HUES64 (cell line): ENCODE measurements around the gene GPR108.
A peak's percentile ranks its signal among the peaks of the same experiment; 100 is the strongest.

ENCODE experiments used
- H3K27ac ChIP-seq: 2 replicates; pipeline ENCODE4 v1.7.0; 2013; ENCODE audit warnings: low read depth, low read length, inconsistent platforms
- H3K27me3 ChIP-seq: 2 replicates; pipeline ENCODE4 v1.6.1; 2013; ENCODE audit warnings: mild to moderate bottlenecking, low read length; ENCODE audit not compliant: insufficient read depth
- H3K36me3 ChIP-seq: 2 replicates; pipeline ENCODE4 v1.6.1; 2013; ENCODE audit warnings: mild to moderate bottlenecking, low read length; ENCODE audit not compliant: insufficient read depth
- H3K4me1 ChIP-seq: 2 replicates; pipeline ENCODE4 v1.6.1; 2013; ENCODE audit warnings: mild to moderate bottlenecking, low read length, moderate library complexity; ENCODE audit not compliant: insufficient read depth
- H3K4me3 ChIP-seq: 2 replicates; pipeline ENCODE4 v1.5.1; 2013; ENCODE audit warnings: mild to moderate bottlenecking, low read length, moderate library complexity
- H3K9ac ChIP-seq: 2 replicates; pipeline ENCODE4 v1.6.1; 2013; ENCODE audit warnings: mild to moderate bottlenecking, low read depth, low read length
- H3K9me3 ChIP-seq: 2 replicates; pipeline ENCODE4 v1.6.1; 2013; ENCODE audit warnings: low read depth, low read length; ENCODE audit not compliant: insufficient read depth
- WGBS: fragments of 150-250, 120-280 bp; methylation state at CpG from one replicate; pipeline ENCODE4 v1.1.7; 2013; ENCODE audit warnings: missing lambda C conversion rate; 5-methylcytosine and 5-hydroxymethylcytosine counted together

Gene GPR108

DNA sequence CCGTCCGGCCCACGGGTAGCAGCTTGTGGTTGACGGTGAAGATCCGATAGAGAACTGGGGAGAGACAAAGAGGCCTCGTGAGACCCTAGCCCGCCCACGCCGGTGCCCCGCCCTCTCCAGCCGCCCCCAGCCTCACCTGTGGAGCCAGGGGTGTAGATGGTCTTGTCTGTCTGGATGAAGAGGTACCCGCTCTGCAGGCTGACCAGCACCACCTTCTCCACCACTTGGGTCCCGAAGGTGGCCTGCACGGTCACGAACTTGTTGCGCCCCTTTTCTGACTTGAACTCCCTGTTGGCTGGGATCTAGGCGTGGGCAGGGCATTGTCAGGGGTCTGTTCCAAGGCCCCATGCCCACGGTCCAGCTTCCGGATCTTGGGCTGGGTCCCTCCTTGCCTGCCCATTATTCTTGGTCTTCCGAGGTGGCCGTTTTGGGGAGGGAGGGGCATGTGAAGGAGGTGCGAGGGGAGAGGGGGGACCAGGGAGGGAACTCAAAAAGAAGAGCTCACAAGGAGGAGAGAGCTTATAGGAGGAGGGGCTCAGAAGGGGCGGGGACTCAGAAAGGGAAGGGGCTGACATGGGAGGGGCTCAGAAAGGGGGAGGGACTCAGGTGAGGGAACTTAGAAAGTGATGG, 19.2 kb downstream of the GPR108 start:
- Histone ChIP-seq H3K27me3 (no peaks in the 10 kb centered on the region), H3K4me1 (no peaks in the 10 kb centered on the region), H3K36me3 (no peaks in the 10 kb centered on the region), H3K27ac (no peak overlapping the region), H3K9me3 (no peaks in the 10 kb centered on the region), H3K9ac (no peak overlapping the region), H3K4me3 (no peak overlapping the region; the same call in 1 of the 2 replicates)
- whole genome bisulfite sequencing, result 89% methylated on average over 23 of the region's 23 CpGs

DNA sequence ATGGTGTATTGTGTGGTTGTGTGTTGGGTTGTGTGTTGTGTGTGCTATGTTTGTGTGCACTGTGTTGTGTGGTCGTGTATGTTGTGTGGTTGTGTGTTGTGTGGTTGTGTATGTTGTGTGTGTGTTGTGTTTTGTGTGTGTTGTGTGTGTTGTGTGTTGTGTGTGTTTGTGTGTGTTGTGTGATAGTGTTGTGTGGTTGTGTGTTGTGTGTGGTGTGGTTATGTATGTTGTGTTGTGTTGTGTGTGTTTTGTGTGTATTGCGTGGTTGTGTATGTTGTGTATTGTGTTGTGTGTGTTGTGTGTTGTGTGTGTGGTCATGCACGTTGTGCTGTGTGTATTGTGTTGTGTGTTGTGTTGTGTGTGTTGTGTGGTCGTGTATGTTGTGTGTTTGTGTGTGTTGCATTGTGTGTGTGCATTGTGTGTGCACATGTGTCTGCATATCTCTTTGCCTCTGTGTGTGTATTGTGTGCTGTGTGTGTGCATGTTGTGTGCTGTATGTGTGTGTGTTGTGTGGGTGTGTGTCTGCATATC, 19.9 kb downstream of the GPR108 start:
- Histone ChIP-seq H3K9me3 (no peaks in the 10 kb centered on the region), H3K27me3 (no peaks in the 10 kb centered on the region), H3K4me1 (no peaks in the 10 kb centered on the region), H3K27ac (no peak overlapping the region), H3K9ac (no peak overlapping the region), H3K4me3 (no peak overlapping the region), H3K36me3 (no peaks in the 10 kb centered on the region)
- WGBS, result 78% methylated on average over 4 of the region's 4 CpGs

DNA sequence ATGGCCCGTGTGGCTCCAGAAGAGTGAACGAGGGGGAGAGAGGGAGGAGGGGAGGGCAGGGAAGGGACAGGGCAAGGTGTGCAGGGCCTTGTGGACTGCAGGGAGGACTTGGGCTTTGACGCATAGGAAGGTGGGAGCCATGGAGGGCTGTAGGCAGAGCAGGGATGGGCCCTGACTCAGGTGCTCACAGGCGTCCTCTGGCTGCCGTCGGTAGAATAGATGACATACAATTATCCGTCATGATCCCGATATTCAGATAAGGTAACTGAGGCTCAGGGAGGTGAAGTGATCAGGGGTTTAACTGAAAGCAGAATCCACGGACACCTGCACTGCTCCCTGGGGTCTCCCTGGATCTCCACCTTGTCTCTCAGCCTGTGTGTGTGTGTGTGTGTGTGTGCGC, 20.3 kb downstream of the GPR108 start:
- Histone ChIP-seq H3K9ac (no peak overlapping the region), H3K4me3 (no peak overlapping the region), H3K9me3 (no peaks in the 10 kb centered on the region), H3K36me3 (no peaks in the 10 kb centered on the region), H3K27ac (no peak overlapping the region), H3K4me1 (no peaks in the 10 kb centered on the region), H3K27me3 (no peaks in the 10 kb centered on the region)
- WGBS, result 76% methylated on average over 10 of the region's 10 CpGs

DNA sequence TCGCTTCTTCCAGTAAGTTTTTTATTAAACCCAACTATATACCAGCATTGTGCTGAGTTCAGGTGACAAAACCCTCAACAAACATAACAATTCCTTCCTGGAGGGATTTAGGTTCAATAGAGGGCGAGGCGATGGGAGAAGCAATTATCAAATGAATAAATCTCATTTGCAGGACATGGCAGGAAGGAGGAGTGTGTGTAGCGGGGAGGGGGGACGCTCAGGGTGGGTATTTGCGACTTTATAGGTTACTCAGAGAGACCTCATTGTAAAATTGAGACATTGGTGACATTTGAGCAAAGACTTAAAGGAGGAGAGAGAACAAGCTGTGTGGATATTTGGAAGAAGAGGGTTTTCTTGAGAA, 20.8 kb downstream of the GPR108 start:
- 54% methylated on average over 6 of the region's 6 CpGs for WGBS

DNA sequence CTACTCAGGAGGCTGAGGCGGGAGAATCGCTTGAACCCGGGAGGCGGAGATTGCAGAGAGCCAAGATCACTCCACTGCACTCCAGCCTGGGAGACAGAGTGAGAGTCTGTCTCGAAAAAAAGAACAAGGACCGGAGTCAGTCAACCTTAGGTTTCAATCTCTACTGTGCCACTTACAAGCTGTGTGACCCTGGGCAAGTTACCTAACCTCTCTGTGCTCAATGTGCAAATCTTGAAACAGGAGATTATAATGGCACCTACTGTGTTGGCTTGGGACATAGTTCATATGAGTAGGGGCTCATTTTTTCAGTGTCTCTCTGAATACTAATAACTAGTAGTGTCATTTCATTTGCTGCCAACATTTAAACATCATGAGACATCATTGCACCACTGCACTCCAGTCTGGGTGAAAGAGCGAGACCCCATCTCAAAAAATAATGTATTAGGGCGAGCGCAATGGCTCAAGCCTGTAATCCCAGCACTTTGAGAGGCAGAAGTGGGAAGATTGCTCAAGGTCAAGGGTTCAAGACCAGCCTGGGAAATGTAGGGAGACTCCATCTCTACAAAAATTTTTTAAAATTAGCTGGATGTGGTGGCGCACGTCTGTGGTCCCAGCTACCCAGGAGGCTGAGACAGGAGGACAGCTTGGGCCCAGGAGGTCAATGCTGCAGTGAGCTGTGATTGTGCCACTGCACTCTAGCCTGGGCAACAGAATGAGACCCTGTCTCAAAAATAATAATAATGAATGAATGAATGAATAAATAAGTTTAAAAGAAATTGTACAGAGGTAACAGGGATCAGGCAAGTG, 22.4 kb downstream of the GPR108 start:
- H3K27me3 ChIP-seq, result peaks cover 19% of the 10 kb centered on the region
- no peaks in the 10 kb centered on the region for H3K9me3 ChIP-seq
- no peak overlapping the region for H3K9ac ChIP-seq
- no peaks in the 10 kb centered on the region for H3K36me3 ChIP-seq
- WGBS, result 81% methylated on average over 11 of the region's 11 CpGs
- H3K4me1 ChIP-seq, result no peaks in the 10 kb centered on the region
- no peak overlapping the region for H3K4me3 ChIP-seq
- H3K27ac ChIP-seq, result no peak overlapping the region

More for the DNA sequence above, 20.8 kb downstream of the GPR108 start:
- H3K36me3 ChIP-seq, result no peaks in the 10 kb centered on the region
- H3K9ac ChIP-seq, result no peak overlapping the region
- peaks cover 3% of the 10 kb centered on the region; the same call in 1 of the 2 replicates for H3K27me3 ChIP-seq
- no peak overlapping the region for H3K4me3 ChIP-seq
- H3K27ac ChIP-seq, result no peak overlapping the region
- no peaks in the 10 kb centered on the region for H3K4me1 ChIP-seq
- H3K9me3 ChIP-seq, result no peaks in the 10 kb centered on the region

DNA sequence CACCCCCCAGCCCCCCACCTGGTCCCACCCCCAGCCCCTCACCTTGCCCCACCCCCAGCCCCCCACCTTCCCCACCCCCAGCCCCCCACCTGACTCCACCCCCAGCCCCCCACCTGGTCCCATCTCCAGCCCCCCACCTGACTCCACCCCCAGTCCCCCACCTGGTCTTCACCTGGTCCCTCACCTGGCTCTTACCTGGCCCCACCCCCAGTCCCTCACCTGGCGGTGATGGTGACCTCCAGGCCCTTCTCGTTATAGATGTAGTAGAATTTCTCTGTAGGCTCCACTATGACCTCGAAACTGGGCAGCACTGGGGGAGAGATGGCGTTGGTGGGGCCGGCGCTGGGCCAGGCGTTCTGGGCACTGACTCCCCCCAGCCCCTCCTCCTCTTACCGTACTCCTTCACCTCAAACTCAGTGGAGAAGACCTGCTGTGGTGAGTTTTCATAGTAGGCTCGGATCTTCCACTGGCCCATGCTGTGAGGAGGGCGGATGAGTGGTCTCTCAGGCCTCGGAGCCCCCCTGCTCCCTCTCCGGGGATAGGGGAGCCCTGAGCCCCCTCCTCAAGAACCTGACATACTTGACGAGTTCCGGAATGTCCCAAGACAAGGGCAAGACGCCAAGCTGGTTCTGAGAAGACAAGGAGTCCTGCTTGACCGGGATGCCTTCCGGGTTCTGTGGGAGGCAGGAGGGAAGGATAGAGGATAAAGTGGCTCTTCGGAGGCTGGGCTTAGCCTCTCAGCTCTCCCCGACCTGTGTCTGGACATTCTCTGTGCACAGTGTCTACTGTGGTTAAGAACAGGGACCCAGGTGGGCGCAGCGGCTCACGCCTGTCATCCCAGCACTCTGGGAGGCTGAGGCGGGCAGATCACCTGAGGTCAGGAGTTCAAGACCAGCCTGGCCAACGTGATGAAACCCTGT, 23.3 kb downstream of the GPR108 start:
- no peak overlapping the region for H3K9ac ChIP-seq
- no peaks in the 10 kb centered on the region for H3K9me3 ChIP-seq
- 87% methylated on average over 21 of the region's 24 CpGs for WGBS
- no peaks in the 10 kb centered on the region for H3K4me1 ChIP-seq
- H3K4me3 ChIP-seq, result no peak overlapping the region
- H3K27ac ChIP-seq, result no peak overlapping the region
- peaks cover 27% of the 10 kb centered on the region for H3K27me3 ChIP-seq
- H3K36me3 ChIP-seq, result no peaks in the 10 kb centered on the region

DNA sequence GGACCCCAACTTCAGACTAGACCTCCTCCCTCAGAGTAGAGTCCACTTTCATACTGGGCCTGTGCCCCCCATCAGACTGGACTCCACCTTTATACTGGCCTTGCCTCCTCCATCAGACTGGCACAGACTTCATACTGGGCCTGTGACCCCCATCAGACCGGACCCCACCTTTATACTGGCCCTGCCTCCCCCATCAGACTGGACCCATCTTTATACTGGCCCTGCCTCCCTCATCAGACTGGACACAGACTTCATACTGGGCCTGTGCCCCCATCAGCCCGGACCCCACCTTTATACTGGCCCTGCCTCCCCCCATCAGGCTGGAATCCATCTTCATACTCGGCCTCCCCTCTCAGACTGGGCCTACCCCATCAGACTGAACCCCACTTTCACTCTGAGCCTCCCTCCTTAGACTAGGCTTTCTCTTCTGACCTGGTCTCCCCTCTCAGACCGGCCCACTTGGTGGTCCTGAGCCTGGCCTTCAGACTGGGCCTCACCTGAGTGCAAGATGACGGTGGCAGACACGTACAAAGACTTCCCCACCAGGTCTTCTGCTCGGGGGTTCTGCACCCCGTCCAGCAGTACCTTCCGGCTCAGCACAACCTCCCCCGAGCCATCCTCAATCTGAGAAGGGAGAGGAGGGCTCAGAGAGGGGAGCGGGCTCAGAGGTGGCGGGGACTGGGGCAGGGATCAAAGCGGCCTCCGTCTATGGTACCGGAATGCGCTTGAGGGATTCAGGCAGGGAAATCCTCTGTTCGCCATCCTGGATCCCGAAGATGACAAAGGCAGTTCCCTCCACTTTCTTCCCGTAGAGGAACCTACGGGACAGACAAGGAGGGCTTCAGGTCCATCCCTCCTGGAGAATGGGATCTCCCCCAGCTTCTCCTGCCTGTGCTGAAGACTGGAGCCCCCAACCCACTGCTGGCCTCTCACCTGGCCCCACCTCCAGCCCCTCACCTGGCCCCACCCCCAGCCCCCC, 24.4 kb downstream of the GPR108 start:
- Histone ChIP-seq H3K27ac (no peak overlapping the region), H3K27me3 (peaks cover 29% of the 10 kb centered on the region), H3K4me3 (no peak overlapping the region), H3K36me3 (no peaks in the 10 kb centered on the region), H3K4me1 (no peaks in the 10 kb centered on the region), H3K9me3 (no peaks in the 10 kb centered on the region), H3K9ac (no peak overlapping the region)
- 89% methylated on average over 20 of the region's 20 CpGs for WGBS

DNA sequence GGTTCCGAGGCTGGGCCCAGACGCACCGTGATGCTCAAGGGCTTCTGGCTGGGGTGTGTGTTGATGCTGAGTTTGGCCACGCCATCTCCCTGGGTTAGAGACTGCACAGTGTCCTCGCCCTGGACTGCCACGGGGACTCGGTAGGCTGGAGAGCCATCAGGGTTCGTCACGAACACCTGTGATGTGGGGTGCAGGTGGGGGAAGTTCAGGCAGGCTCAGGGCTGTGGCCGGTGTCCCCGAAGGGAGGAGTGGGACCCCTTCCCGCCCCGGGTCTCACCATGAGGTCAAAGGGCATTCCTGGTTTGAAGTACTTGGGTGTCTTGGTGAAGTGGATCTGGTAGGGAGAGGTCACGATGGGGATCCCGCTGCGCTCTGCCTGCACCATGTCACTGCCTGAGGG, 25.1 kb downstream of the GPR108 start:
- Histone ChIP-seq H3K36me3 (no peaks in the 10 kb centered on the region), H3K4me1 (no peaks in the 10 kb centered on the region), H3K9me3 (no peaks in the 10 kb centered on the region), H3K9ac (no peak overlapping the region), H3K27ac (no peak overlapping the region), H3K4me3 (no peak overlapping the region), H3K27me3 (peaks cover 29% of the 10 kb centered on the region)
- 88% methylated on average over 16 of the region's 16 CpGs for WGBS

DNA sequence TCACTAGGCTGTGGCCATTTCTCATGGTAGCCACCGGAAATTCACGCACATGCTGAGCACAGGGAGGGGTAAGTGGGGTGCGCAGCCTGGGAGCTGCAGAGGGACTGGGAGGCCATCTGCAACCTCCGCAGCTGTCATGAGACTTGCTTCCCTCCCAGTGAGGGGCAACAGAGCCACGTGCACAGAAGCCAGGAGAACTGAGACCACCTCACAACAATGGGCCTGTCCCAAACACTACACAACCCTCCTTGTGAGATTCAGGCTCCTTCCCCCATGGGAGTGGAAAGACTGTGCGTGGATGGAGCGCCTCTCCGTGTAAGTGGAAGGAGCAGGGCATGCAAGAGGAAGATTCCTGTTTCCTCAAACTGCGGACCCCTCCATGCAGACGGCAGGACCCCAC, 25.8 kb downstream of the GPR108 start:
- Histone ChIP-seq H3K9ac (no peak overlapping the region), H3K27me3 (peaks cover 29% of the 10 kb centered on the region), H3K9me3 (no peaks in the 10 kb centered on the region), H3K27ac (no peak overlapping the region), H3K36me3 (no peaks in the 10 kb centered on the region), H3K4me1 (no peaks in the 10 kb centered on the region), H3K4me3 (no peak overlapping the region)
- WGBS, result 77% methylated on average over 10 of the region's 10 CpGs

DNA sequence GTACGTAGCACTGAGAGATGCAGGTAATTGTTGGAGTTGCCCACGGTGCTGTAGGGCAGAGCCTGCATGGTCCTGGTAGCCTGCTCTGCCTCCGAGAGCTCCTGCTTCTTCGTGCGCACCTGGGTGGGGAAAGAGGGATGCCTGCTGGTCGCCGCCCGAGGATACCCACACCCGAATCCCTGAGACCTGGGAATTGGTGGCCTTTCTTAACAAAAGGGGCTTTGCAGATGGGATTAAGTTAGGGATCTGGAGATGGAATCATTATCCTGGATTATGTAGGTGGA, 26.4 kb downstream of the GPR108 start:
- peak overlapping the region; percentile 30; the same call in 1 of the 2 replicates for H3K4me3 ChIP-seq
- H3K9me3 ChIP-seq, result 0 out of 2 replicates have a peak, but pooled peaks cover 3% of the 10 kb centered on the region
- peaks cover 29% of the 10 kb centered on the region for H3K27me3 ChIP-seq
- WGBS, result 75% methylated on average over 9 of the region's 9 CpGs
- H3K27ac ChIP-seq, result no peak overlapping the region
- H3K9ac ChIP-seq, result no peak overlapping the region
- no peaks in the 10 kb centered on the region for H3K36me3 ChIP-seq
- H3K4me1 ChIP-seq, result no peaks in the 10 kb centered on the region
